HG02885 (cell line): ENCODE data around the gene COX17.

Experiments
- ATAC-seq: cut with Tn5 transposase; IDR thresholded peaks from one replicate; pipeline ENCODE4 v1.9.1; 2021; ENCODE audit warnings: mild to moderate bottlenecking; ENCODE audit not compliant: unreplicated experiment, poor library complexity

COX17 gene

DNA sequence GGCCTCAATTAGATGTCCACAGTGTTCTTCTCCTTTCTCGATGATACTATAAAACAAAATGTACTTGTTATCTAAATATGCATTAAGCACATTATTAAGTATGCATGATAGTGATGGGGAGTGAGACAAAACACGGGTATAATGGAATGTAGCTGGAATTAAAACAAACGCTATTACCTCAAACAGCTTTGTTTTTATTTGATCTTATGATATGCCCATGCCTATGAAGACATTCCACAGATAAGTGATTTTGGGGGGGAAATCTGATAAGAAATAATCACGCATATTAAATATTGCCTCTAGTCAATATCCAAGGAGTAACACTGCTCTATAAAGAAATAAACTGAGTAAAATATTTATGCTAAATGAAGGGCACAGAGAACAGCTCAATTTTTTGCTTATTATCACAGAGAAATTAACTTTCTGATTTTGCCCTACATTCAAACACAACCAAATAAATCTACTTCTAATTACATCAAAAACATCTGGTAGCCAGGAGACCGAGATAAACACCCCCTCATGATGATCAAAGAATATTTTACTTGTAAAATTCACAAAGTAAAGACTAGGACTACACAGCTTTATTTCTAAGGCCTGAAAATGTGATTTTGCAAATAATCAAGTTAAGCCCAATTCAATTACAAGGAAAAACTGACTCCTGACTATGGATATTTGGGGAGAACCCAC lies 1.9 kb downstream of the COX17 start:
- no peak for ATAC-seq

DNA sequence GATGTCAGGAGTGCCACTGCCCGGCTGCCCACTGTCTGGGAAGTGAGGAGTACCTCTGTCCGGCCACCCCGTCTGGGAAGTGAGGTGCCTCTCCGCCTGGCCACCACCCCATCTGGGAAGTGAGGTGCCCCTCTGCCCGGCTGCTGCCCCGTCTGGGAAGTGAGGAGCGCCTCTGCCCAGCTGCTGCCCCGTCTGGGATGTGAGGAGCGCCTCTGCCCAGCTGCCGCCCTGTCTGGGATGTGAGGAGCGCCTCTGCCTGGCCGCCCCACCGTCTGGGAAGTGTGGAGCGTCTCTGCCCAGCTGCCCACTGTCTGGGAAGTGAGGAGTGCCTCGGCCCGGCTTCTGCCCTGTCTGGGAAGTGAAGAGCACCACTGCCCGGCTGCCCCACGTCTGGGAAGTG lies 3.3 kb downstream of the COX17 start:
- ATAC-seq = no peak

GRCh38 chr3:119672776-119673175 lies 4.4 kb downstream of the COX17 start:
- no peak for ATAC-seq

DNA sequence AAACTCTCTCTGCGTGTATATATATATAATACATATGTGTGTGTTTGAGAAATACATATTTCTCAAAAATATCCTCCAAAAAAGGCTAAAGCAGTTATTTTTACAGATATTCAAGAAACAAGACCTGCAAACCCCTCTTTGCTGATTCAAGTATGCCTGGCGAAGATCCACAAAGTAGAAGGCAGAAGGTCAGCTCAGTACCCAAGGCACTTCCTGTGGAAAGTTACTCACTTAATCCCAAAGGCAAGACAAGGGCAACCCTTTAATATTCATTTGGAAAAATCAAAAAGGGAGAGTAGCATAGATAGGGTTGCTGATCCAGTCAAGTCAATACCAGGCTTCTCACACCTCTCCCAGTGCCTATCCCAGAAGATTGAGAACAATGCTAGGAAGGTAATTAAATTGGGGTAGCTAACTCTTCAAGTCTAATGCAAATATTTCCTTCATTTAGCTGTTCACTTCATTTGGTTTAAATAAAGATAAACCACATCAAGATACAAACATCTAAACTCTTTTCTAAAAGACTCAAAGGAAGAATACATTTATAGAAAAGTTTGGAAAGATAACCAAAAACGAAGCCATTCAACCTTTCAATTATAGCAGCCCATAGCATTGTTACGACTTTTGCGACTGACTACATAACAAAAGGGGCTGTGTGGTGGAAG lies 7.2 kb downstream of the COX17 start:
- no peak for ATAC-seq

DNA sequence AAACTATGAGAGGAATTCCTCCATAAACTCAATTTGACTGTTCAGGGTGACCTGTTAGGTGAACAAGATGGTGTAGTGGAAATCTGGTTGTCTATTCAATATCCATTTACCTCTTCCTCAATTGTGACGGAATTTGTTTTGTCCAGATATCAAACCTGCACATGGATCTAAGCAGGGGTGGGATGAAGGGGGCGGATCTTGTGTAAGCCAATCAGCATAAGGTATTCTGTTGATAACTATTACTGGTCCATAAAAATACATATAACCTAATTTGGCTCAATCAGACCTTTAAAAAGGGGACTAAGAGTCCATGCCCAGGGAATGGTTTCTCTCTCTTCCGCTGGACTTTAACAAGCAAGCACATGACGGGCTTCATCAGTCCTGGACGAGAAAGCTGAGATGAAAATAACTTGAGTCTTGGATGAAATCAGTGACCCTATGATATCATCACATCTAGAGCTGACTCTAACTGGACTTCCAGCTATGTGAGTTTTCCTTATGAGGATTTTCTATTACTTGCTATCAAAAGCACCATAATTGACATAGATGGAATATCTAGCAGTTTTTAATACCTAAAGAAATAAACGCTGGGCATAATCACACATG lies 11.1 kb downstream of the COX17 start:
- no peak for ATAC-seq

GRCh38 chr3:119664850-119665379 lies 12.3 kb downstream of the COX17 start:
- peak; percentile 24 for ATAC-seq

- no peak for ATAC-seq
These were observed 12.8 kb downstream of the COX17 start for GRCh38 chr3:119664370-119664769.

- ATAC-seq = no peak
These were observed 13.3 kb downstream of the COX17 start for GRCh38 chr3:119663885-119664284.

GRCh38 chr3:119662604-119663373 lies 14.4 kb downstream of the COX17 start:
- ATAC-seq = no peak

DNA sequence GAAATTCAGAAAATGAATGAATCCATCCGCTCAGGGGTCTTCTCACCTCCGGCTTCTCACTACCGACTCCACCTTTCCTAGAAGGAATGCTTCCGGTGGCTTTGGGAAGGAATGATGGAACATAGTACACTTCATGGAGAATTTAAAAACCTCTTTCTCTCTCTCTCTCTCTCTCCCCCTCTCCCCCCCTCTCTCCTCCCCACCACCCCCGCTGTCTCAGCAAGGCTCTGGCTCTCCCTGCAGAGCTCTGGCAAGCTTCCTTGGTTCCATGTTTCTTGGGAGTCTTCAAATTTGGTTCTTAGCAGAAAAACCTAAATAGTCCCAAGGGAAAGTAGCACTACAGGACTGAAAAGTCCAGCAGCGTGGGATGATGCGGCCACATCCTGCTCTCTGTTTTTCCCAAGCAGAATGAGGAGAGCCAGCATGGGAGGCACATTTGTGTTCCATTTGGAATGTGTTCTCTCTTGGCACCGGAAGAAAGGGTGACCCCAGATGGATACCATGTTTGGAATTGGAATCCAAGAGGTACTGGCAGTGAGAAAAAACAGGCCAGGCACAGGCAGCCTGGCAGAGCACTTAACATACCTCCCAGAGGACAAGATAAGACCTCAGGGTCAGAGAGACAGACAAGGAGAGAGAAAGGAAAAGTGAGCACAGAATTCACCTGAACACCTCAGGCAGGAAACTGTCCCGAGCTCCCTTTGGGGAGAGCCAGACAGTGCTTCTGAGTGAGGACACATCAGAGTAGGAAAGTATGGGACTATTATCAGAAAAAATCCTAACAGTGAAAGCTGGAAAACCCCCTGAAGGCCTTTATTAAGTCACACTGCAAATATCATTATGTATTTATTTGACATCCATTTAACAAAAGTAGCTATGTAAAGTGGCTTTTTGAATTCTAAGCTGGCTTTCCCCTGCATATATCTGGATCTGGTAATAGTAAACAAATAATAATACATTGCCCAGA lies 16.4 kb downstream of the COX17 start, which contains the start of gene POPDC2:
Gene POPDC2 (minus strand): TSS at position 116 of the 967 bp plus-strand sequence. CDS start 166 bp downstream, outside the sequence.
- ATAC-seq = no peak

GRCh38 chr3:119659606-119660291 lies 17.5 kb downstream of the COX17 start:
- ATAC-seq = no peak

DNA sequence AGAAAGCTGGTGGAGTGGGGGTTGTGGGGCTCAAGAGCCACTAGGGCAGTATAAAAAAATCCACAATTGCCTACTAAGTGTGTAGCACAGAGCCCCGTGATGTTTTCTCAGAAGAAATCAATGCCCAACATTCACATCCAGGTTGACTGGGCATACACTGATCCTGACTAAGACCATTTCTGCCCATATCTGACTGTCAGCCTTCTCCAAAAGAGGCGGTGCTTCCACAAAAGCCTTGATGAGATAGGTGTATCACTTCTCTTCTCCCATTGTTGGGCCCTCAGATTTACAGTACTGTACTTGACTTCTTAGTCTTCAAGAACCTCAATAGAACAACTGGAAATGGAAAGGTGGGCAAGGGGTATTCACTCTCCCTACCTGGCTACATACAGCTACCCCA lies 18.2 kb downstream of the COX17 start:
- ATAC-seq = no peak

- ATAC-seq = peak; percentile 65
These were observed 19.1 kb downstream of the COX17 start for GRCh38 chr3:119657887-119658702.

DNA sequence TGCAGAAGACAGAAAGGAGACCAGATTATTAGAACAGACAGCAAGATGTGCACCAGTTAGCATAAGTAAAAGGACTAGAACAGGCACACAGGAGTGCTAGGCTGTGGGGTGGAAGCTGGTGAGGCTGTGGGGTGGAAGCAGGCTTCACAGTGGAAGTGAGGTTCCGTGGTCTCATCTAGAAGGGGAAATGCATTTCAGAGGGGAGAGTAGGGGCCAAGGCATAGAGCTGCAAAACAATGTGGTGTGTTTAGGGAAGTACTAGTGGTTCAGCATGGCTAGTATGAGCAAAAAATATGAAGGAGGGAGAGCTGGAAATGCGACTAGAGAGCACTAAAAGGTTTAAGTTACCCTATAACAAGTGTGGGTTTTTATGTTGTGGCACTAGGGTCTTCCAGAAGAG lies 23.3 kb downstream of the COX17 start:
- ATAC-seq = no peak

- no peak for ATAC-seq
These were observed 24.7 kb downstream of the COX17 start for GRCh38 chr3:119652306-119653033.

DNA sequence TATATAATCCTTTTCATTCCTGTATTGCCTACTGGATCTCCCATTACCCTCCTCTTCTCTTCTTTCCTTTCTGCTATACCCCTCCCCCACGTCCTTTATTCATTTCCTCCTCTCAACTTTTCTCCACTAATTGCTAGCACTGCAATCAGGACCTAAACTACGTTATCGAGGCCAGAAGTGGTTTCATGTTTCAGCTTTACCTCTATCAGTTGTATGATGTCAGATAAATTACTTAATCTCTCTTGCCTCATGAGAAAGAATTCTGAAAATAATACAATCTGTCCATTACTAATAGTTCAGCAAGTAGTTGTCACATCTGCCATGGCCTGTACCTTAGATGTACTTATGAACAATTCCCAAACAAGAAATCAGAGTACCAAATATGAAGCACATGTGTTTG lies 27.4 kb downstream of the COX17 start:
- ATAC-seq = no peak

- ATAC-seq = no peak
These were observed 29.2 kb downstream of the COX17 start for GRCh38 chr3:119647843-119648575.
